B cell (primary cell): ENCODE data around the gene ALPK3.

ENCODE experiments used
- CTCF ChIP-seq: fragments of 200-600 bp; IDR thresholded peaks from one replicate; pipeline ENCODE4 v1.8.0; 2022; ENCODE audit warnings: antibody characterized with exemption, mild to moderate bottlenecking
- EZH2 ChIP-seq: IDR thresholded peaks from 2 replicates; pipeline ENCODE4 v1.6.1; 2012; ENCODE audit warnings: borderline replicate concordance, low read depth, mild to moderate bottlenecking, moderate library complexity, low read length; ENCODE audit not compliant: insufficient read depth, poor library complexity, severe bottlenecking

GRCh38 chr15:84844964-84845363 lies 27.8 kb downstream of the ALPK3 start:
- TF ChIP-seq CTCF, result no peak
- no peak for TF ChIP-seq EZH2
